Neutrophil (primary cell): ENCODE data around the gene CDC37.

Source experiments
- H3K27ac ChIP-seq: fragments of 200-600 bp; sonication (generic); 2 replicates; pipeline ENCODE4 v1.5.1; 2016; ENCODE audit warnings: mild to moderate bottlenecking, moderate library complexity
- H3K27me3 ChIP-seq: fragments of 200-600 bp; sonication (generic); 2 replicates; pipeline ENCODE4 v1.6.0; 2016; ENCODE audit warnings: mild to moderate bottlenecking
- H3K36me3 ChIP-seq: fragments of 200-600 bp; sonication (generic); 2 replicates; pipeline ENCODE4 v1.5.1; 2017
- H3K4me1 ChIP-seq, 2 experiments: fragments of 200-600 bp in 1 of 2; sonication (generic) in 1 of 2; 1 replicate in 1 of 2; 2 replicates in 1 of 2; pipeline versions ENCODE4 v1.5.1 to v1.6.1; 2013 to 2016; ENCODE audit warnings: low read depth in 1 of 2, low read length in 1 of 2, mild to moderate bottlenecking in 1 of 2, moderate library complexity in 1 of 2; ENCODE audit not compliant: control insufficient read depth in 1 of 2, insufficient read depth in 1 of 2
- H3K4me3 ChIP-seq, 2 experiments: fragments of 200-600 bp in 1 of 2; sonication (generic) in 1 of 2; 1 replicate in 1 of 2; 2 replicates in 1 of 2; pipeline ENCODE4 v1.5.1; 2013 to 2016; ENCODE audit warnings: low read depth in 1 of 2, low read length in 1 of 2, mild to moderate bottlenecking in 1 of 2, moderate library complexity in 1 of 2
- H3K9me3 ChIP-seq: fragments of 200-600 bp; sonication (generic); 2 replicates; pipeline ENCODE4 v1.5.1; 2016
- TF ChIP-seq, protein P1 (sequence below): fragments of 200-600 bp; sonication (generic); IDR thresholded peaks from 2 replicates; pipeline ENCODE4 v1.5.1; 2016; ENCODE audit warnings: antibody characterized with exemption

The CDC37 gene

DNA sequence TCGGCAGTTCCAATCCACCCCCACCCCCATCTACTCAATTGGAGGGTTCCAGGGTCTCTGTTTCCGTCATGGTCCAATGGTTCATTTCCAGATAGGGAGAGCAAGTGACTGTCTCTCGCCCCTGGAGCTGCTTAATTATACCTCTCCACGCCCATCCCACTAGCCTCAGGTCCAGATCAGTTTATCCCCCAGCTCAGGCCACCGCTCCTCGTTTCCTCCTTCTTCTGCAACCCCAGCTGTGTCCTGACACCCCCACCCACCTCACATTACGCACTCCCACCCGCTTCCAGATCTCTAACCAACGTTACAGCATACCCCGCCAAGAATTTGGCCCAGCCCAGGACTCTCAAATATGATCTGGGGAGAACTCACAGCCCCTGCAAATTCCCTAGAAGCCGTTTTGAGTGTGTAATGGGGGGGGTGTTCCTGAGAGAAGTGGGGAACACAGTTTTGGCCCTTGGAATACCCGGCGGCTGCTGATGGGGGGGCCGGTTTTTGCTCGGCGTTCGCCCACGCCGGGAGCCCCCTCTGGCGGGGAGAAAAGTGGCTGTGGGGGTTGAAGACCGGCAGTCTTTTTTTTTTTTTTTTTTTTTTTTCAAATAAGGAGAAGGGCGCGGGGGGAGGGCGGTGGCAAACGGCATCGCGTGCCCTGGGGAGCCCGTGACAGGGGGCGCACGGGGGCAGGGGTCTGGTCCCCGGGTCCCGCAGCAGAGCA lies 15.3 kb upstream of the CDC37 start:
- Histone ChIP-seq H3K9me3 (no peaks in the 10 kb centered on the region), H3K4me3 (no peak overlapping the region), H3K27ac (no peak overlapping the region), H3K27me3 (peaks cover 92% of the 10 kb centered on the region), H3K36me3 (no peaks in the 10 kb centered on the region), H3K4me1 (peaks cover 7 to 24% of the 10 kb centered on the region in 2 experiments)
- TF ChIP-seq, protein P1, sequence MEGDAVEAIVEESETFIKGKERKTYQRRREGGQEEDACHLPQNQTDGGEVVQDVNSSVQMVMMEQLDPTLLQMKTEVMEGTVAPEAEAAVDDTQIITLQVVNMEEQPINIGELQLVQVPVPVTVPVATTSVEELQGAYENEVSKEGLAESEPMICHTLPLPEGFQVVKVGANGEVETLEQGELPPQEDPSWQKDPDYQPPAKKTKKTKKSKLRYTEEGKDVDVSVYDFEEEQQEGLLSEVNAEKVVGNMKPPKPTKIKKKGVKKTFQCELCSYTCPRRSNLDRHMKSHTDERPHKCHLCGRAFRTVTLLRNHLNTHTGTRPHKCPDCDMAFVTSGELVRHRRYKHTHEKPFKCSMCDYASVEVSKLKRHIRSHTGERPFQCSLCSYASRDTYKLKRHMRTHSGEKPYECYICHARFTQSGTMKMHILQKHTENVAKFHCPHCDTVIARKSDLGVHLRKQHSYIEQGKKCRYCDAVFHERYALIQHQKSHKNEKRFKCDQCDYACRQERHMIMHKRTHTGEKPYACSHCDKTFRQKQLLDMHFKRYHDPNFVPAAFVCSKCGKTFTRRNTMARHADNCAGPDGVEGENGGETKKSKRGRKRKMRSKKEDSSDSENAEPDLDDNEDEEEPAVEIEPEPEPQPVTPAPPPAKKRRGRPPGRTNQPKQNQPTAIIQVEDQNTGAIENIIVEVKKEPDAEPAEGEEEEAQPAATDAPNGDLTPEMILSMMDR: no peak

DNA sequence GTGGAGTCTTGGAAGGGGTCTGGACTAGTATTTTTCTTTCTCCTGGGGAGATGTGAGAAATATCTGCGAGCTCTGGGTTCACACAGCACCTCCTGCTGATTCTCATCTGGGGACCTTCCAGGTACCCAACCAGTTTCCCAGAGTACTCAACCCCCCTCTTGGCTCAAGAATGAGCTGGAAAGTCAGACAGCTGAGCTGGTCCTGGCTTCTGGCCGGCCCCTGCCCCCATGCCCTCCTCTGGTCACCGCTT lies 14.8 kb upstream of the CDC37 start:
- Histone ChIP-seq H3K4me1 (peaks cover 6 to 23% of the 10 kb centered on the region in 2 experiments), H3K27me3 (peaks cover 87% of the 10 kb centered on the region), H3K4me3 (no peak overlapping the region), H3K36me3 (no peaks in the 10 kb centered on the region), H3K27ac (no peak overlapping the region), H3K9me3 (no peaks in the 10 kb centered on the region)
- TF ChIP-seq, protein P1: no peak

DNA sequence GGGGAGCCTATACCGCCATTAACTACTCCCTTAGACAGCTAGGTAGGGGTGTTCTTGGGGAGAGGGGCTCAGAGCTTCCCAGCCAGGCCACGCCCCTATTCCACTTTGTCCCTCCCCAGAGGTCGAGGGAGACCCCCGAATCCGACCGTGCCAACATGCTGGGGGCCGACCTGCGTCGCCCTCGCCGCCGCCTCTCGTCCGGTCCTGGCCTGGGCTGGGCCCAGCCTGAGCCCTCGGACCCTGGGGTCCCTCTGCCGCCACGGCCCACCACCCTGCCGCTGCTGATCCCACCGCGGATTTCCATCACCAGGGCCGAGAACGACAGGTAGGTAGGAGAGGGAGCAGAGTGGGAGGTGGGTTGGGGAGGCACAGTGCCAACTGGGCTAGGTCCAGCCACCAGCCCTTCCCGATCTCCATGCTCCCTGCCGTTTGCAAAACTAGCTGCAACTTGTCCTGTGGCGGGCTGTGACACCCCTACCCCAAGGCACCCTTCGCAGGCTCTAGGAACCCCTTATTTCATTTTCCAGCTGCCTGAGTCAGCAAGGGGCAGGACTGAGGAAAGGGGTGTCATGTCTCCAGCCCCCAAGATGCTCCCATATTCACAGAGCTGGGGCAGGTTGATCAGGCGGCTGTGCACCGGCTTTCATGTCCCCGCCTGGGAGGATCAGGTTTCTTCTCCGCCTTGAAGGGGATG lies 14.3 kb upstream of the CDC37 start:
- Histone ChIP-seq H3K4me1 (peaks cover 6 to 23% of the 10 kb centered on the region in 2 experiments), H3K27me3 (peaks cover 83% of the 10 kb centered on the region), H3K36me3 (no peaks in the 10 kb centered on the region), H3K4me3 (no peak overlapping the region), H3K9me3 (no peaks in the 10 kb centered on the region), H3K27ac (no peak overlapping the region)
- TF ChIP-seq, protein P1: no peak

DNA sequence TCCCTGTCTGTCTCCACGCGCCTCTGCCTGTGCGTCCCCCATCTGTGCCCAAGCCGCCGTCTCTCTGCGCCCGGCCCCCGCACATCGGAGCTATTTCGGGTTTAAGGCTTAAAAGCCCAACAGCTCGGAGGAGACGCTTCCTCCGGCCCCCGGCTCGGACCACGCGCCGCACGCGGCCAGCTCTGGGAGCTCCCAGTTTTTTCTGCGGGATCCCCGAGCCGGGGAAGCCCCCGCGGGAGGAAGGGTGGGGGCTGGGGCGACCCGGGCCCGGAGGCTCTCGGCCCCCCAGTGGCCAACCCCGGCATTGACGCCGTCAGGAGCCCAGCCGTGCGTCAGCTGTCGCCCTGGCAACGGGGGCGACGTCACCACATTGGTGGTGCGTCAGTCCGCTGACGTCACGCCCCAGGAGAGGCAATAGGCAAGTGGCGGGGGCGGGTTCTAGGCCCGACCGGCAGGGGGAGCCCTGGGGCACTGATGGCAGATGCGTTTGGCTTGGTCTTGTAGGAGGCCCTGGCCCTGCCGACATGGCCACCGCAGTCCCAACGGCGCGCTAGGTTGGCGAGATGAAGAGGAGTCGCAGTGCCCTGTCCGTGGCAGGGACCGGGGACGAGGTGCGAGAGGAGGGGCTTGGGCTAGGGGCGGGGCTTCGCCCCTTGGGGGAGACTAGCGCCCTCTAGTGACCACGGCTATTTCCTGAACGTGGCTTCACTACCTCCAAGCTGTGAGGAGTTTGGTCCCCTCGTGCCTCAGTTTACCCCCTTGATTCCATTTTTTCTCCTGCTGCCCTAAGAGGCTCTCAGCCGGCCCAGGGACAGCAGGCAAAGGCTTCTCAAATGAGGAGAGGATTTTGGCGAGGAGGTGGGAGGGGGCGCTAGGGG lies 13.3 kb upstream of the CDC37 start:
- Histone ChIP-seq H3K4me1 (peaks cover 6 to 23% of the 10 kb centered on the region in 2 experiments), H3K4me3 (peak overlapping the region; percentile 42 to 50), H3K27me3 (peaks cover 76% of the 10 kb centered on the region), H3K9me3 (no peaks in the 10 kb centered on the region), H3K27ac (peak overlapping the region; percentile 52), H3K36me3 (no peaks in the 10 kb centered on the region)
- TF ChIP-seq, protein P1: peak; percentile 93

DNA sequence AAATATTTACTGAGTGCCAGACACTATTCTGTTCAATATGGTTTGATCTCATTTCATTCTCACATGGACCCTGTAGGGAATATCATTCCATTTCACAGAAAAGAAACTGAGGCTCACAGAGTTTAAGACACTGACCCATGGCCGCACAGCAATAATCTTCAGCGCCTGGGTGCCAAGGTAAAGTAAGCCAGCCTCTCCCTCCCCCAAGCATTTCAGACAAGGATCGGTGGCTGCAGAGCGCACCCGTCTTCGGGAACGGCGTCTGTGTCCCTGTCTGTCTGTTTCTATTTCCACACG lies 12.7 kb upstream of the CDC37 start:
- TF ChIP-seq, protein P1: no peak
- Histone ChIP-seq H3K9me3 (no peaks in the 10 kb centered on the region), H3K27me3 (peaks cover 70% of the 10 kb centered on the region), H3K36me3 (no peaks in the 10 kb centered on the region), H3K27ac (no peak overlapping the region), H3K4me1 (peaks cover 6 to 23% of the 10 kb centered on the region in 2 experiments), H3K4me3 (peak overlapping the region; percentile 22 to 50)
